ENCODE results near the gene TBC1D25. TPM values are rescaled to one million over a fixed set of nuclear protein-coding genes. Genes with fewer than 3 reads are reported as not detected.

TBC1D25 gene, protein sequence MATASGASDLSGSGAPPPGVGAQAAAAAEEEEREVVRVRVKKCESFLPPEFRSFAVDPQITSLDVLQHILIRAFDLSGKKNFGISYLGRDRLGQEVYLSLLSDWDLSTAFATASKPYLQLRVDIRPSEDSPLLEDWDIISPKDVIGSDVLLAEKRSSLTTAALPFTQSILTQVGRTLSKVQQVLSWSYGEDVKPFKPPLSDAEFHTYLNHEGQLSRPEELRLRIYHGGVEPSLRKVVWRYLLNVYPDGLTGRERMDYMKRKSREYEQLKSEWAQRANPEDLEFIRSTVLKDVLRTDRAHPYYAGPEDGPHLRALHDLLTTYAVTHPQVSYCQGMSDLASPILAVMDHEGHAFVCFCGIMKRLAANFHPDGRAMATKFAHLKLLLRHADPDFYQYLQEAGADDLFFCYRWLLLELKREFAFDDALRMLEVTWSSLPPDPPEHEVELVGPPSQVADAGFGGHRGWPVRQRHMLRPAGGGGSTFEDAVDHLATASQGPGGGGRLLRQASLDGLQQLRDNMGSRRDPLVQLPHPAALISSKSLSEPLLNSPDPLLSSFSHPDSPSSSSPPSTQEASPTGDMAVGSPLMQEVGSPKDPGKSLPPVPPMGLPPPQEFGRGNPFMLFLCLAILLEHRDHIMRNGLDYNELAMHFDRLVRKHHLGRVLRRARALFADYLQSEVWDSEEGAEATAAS
- total RNA-seq, result 4.5 and 9.6 TPM in 2 replicates

- peak; percentile 96 to 97 for DNase-seq (ENCODE audit: low read depth in 2 of 2)
These were observed at the start of gene TBC1D25 for GRCh38 chrX:48539345-48540027. TSS of gene TBC1D25 (plus strand) at chrX:48539714. CDS start at chrX:48539798, 84 bp downstream.

DNA sequence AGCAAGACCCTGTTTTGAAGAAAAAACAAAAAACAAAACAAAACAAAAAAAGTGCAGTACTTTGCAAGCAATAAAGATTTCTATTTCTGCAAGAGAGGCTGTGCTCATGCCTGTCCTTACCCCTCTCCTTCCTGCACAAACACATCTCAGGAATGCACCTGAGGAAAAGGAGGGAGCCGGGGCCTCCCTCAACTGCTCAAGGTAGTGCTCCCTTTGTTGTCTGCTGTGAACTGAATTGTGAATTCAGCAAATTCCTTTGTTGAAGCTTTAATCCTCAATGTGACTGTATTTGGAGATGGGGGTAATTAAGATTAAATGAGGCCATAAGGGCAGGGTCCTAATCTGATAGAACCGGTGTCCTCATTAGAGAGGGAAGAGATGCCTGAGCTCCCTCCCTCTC is 49.6 kb upstream of the TBC1D25 start:
- no peak for DNase-seq (ENCODE audit: low read depth in 2 of 2)

DNA sequence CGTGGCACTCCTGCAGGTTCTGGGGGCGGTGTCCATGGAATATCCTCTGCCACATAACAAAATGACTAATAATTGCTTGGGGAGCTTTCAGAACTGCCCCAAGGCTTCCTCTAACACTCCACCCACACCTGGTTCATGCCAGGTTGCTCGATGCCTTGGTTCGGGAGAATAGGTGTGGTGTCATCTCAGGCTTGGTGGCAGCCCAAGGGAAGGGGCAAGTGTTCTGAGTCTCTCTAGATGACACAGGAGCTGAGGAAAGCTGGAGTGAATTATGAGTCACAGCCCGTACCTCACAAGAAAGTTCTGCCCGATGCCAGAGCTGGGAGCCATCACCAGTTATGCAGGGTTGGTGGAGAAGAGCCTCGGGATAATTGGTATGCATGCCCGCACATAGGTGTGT is 48.9 kb upstream of the TBC1D25 start:
- DNase-seq (ENCODE audit: low read depth in 2 of 2), result no peak

DNA sequence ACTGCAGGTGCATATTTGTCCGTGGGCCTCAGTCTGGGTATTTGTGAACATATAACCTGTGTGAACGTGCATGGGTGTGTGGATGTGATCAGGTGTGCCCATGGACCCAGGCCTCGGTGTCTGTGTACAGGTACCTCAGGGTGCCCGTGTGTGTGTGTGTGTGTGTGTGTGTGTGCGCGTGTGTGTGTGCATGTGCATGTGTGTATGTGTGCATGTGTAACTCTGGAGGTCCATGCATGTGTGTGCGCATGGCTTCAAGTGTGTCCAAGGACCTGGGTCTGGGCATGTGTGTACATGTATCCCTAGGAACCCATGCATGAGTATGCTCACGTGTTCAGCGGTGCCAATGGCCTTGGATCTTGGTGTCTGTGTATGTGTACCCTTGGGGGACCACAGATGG is 47.7 kb upstream of the TBC1D25 start:
- no peak for DNase-seq (ENCODE audit: low read depth in 2 of 2)

DNA sequence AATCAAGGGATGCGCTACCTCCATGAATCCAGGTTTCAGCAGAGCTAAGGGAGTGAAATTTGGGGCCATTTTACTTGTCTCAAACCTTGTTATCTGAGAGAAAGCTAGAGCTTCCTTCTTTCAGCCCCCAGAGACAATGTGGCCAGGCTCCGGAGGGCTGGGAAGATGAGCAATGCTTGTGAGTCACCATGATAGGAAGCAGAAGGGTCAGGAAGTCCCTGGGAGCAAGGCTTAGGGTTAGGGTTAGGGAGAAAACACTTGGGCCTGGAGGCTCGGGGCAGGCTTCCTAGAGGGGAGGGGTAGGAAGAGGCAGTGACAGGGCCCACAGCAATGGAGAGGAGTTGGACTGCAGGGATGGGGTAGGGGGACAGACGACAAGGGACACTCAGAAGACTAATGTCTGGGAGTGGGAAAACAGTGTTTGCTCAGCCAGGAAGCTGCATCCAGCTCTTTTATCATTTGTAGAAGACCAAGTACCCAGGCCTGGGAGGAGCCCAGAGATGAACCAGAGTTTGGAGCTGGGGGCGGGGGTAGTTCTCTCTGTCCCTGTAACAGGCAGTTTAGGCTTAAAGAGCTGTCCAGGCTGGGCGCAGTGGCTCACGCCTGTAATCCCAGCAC is 47.1 kb upstream of the TBC1D25 start:
- peak in 1 of 2 donors; percentile 20 for DNase-seq (ENCODE audit: low read depth in 2 of 2)

DNA sequence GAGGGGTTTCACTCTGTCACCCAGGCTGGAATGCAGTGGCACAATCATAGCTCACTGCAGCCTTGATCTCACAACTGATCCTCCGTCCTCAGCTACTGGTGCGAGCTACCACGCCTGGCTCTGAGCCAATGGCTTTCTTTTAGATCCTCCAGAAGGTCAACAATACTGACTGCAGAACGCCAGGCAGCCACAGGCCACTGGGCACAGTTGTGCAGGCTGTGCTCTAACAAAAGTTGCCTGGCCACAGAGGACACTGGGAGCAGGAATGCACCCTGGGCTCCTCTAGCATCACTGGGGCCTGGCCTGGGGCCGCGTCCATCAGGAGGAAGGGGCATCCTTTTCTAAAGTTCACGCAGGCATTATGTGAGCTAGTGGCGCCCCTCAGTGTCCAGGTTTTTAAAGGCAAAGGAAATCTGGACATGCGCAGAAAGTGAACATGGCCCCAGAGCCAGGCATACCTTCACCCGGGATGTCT is 45.6 kb upstream of the TBC1D25 start:
- peak in 1 of 2 donors; percentile 39 for DNase-seq (ENCODE audit: low read depth in 2 of 2)

GRCh38 chrX:48496660-48497059 is 42.9 kb upstream of the TBC1D25 start:
- no peak for DNase-seq (ENCODE audit: low read depth in 2 of 2)

DNA sequence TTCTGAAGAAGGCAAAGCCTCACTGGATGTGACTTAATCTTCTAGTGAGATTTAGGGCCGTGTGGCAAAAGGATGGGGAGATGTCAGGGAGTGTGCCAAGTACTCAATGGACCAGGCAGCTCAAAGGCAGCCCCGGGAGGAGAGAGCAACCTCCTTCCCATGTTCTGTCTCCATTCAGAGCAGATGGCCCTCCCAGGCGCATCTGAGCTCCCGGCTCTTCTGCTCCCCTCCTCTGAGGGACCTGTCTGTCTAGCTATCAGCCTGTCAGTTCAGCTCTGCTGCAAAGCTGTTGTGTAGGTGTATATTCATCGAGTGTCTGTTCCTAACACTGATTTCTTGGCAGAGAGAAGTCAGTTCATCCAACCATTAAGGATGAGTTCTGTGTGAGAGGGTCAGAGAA is 41.6 kb upstream of the TBC1D25 start:
- DNase-seq (ENCODE audit: low read depth in 2 of 2), result no peak

- peak in 1 of 2 donors; percentile 64 for DNase-seq (ENCODE audit: low read depth in 2 of 2)
These were observed 41.1 kb upstream of the TBC1D25 start for GRCh38 chrX:48498374-48498809.

DNA sequence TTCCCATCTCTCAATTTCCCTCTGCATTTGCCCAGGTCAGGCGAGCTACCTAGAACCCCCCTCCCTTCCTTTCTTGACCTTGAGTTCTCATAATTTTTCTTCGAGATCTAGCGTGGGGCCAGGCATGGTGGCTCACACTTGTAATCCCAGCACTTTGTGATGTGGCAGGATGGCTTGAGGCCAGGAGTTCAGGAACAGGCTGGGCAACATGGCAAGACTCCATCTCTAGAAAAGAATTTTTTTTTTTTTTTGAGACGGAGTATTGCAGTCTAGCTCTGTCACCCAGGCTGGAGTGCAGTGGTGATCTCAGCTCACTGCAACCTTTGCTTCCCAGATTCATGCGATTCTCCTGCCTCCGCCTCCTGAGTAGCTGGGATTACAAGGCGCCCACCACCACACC is 35.3 kb upstream of the TBC1D25 start:
- no peak for DNase-seq (ENCODE audit: low read depth in 2 of 2)

DNA sequence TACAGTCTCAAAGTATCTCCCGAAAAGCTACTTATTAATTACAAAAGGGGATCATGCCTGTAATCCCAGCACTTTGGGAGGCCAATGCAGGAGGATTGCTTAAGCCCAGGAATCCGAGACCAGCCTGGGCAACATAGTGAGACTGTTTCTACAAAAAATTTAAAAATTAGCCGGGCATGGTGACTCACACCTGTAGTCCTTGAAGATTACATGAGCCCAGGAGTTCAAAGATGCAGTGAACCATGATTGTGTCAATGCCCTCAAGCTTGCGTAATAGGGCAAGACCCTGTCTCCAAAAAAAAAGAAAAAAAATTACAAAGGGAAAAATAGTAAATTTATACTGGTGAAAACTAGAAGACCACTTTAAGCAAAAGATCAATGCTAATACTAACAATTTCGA is 34.0 kb upstream of the TBC1D25 start:
- no peak for DNase-seq (ENCODE audit: low read depth in 2 of 2)

DNA sequence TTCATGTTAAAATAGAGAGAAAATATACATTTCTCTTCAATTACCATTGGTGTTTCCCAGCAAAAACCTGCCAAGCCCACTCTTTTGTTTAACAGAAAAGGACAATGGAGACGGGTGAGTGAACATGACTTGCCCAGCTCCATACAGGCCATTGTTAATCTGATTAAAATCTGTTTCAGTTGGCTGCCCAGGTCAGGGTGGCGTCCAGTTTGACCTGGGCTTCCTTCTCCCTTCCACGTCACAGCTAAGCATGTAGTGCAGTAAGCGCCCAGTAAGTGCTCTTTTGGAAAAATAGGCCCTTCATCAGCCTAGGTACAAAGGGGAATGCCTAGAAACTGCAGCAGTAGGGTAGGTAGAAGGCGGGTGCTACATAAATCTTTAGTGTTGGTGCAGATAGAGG is 32.3 kb upstream of the TBC1D25 start:
- DNase-seq (ENCODE audit: low read depth in 2 of 2), result no peak

GRCh38 chrX:48508400-48509244 is 30.9 kb upstream of the TBC1D25 start, which contains the start of gene PORCN:
TSS of gene PORCN (plus strand) at chrX:48508992. CDS start at chrX:48509821, 829 bp downstream.
- peak in 1 of 2 donors; percentile 73 for DNase-seq (ENCODE audit: low read depth in 2 of 2)

- DNase-seq (ENCODE audit: low read depth in 2 of 2), result no peak
These were observed 30.3 kb upstream of the TBC1D25 start for GRCh38 chrX:48509245-48509590.

DNA sequence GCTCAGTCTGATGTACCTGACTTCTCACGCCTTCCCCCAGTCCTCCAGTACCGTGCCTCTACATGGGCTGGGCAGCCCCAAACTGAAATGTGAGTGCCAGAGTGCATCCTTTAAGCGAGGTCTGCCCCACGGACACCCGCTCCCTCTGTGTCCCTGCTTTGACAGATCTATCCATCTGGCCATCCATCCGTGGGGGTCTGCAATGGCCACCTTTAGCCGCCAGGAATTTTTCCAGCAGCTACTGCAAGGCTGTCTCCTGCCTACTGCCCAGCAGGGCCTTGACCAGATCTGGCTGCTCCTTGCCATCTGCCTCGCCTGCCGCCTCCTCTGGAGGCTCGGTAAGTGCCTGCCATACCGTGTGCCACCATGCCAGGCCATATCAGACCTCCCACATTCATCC is 29.9 kb upstream of the TBC1D25 start:
- DNase-seq (ENCODE audit: low read depth in 2 of 2), result no peak

DNA sequence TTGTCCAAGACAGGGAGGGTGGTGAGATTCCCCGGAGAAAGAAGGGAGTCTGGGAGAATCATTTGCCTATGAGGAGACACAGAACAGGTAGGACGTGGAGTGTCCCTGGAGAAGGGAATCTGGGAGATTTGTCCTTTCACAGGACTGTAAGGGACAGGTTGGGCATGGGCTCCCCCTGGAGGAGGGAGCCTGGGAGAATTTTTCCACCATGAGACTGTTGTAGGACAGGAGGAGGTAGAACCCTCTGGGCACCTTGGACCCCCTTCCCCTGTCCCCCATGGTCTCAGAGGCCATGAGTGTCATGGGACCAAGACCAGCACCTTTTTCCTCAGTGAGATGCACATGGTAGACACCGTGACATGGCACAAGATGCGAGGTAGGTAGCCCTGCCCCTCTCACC is 28.0 kb upstream of the TBC1D25 start:
- DNase-seq (ENCODE audit: low read depth in 2 of 2), result peak in 1 of 2 donors; percentile 33

GRCh38 chrX:48512371-48512935 is 27.1 kb upstream of the TBC1D25 start:
- DNase-seq (ENCODE audit: low read depth in 2 of 2), result no peak

- no peak for DNase-seq (ENCODE audit: low read depth in 2 of 2)
These were observed 25.8 kb upstream of the TBC1D25 start for GRCh38 chrX:48513670-48514069.

GRCh38 chrX:48514126-48514806 is 25.2 kb upstream of the TBC1D25 start:
- no peak for DNase-seq (ENCODE audit: low read depth in 2 of 2)

Measured in dermis microvascular lymphatic vessel endothelial cell (primary cell).